H1 (cell line): ENCODE results near the gene CCL17. TPM values are rescaled to one million over a fixed set of nuclear protein-coding genes. Genes with fewer than 3 reads are reported as not detected.

ENCODE experiments used
- CTCF ChIA-PET: fragments of 300-600 bp; sonication (Branson Sonifier 250); formaldehyde crosslinking; loops from one replicate; lab custom pipeline; 2021; ENCODE audit not compliant: partially characterized antibody; lab: Charles Lee
- POLR2A ChIA-PET: fragments of 300-600 bp; sonication (Branson Sonifier 250); formaldehyde crosslinking; loops from one replicate; lab custom pipeline; 2021; ENCODE audit warnings: inconsistent platforms; ENCODE audit not compliant: partially characterized antibody; lab: Charles Lee
- DNase-seq, 2 experiments: peaks; one replicate each; pipeline versions ENCODE4 v3.0.0 to v3.0.0-alpha.2; 2010 to 2022; ENCODE audit warnings: low spot score in 2 of 2, low read depth in 1 of 2, mixed read lengths in 1 of 2
- FAIRE-seq: peaks from 2 replicates; lab custom pipeline; 2011; peaks lifted over from hg19 to GRCh38; lab: Jason Lieb, UNC
- H2AFZ ChIP-seq: 2 replicates; pipeline ENCODE4 v1.8.1; 2012; ENCODE audit warnings: low read length, inconsistent platforms
- H2AK5ac ChIP-seq: 2 replicates; pipeline ENCODE4 v1.6.1; 2013; ENCODE audit warnings: low read depth, low read length
- H2BK120ac ChIP-seq: replicated peaks from 2 replicates; pipeline ENCODE3; 2013; ENCODE audit warnings: low read depth, low read length, inconsistent platforms
- H2BK12ac ChIP-seq: 2 replicates; pipeline ENCODE4 v1.6.1; 2013; ENCODE audit warnings: low read depth, low read length
- H2BK15ac ChIP-seq: 2 replicates; pipeline ENCODE4 v1.6.1; 2013; ENCODE audit warnings: low read length
- H2BK20ac ChIP-seq: 2 replicates; pipeline ENCODE4 v1.6.1; 2013; ENCODE audit warnings: low read length
- H2BK5ac ChIP-seq: 2 replicates; pipeline ENCODE4 v1.6.1; 2013; ENCODE audit warnings: low read depth, low read length
- H3K14ac ChIP-seq: 2 replicates; pipeline ENCODE4 v1.6.1; 2013; ENCODE audit warnings: inconsistent platforms; ENCODE audit not compliant: insufficient read length
- H3K18ac ChIP-seq: 2 replicates; pipeline ENCODE4 v1.6.1; 2013; ENCODE audit warnings: low read length; ENCODE audit errors: extremely low read depth
- H3K23ac ChIP-seq: 2 replicates; pipeline ENCODE4 v1.6.1; 2013; ENCODE audit warnings: inconsistent platforms; ENCODE audit not compliant: insufficient read length
- H3K23me2 ChIP-seq: 2 replicates; pipeline ENCODE4 v1.6.1; 2013; ENCODE audit warnings: low read depth, low read length
- H3K27ac ChIP-seq: 2 replicates; pipeline ENCODE4 v1.6.1; 2011; ENCODE audit warnings: low read depth, low read length, inconsistent platforms
- H3K27me3 ChIP-seq, 4 experiments: replicated peaks in 1 of 4; 1 replicate in 1 of 4; 2 replicates in 3 of 4; pipeline versions ENCODE4 v1.6.1 to v1.8.1; 2011 to 2013; ENCODE audit warnings: low read length in 3 of 4, mild to moderate bottlenecking in 3 of 4, inconsistent platforms in 2 of 4, mixed read lengths in 2 of 4, moderate library complexity in 1 of 4; ENCODE audit not compliant: control insufficient read depth in 3 of 4, insufficient read depth in 3 of 4; ENCODE audit errors: extremely low read depth in 1 of 4
- H3K36me3 ChIP-seq, 4 experiments: 2 replicates each; pipeline versions ENCODE4 v1.6.1 to v1.8.1; 2011 to 2013; ENCODE audit warnings: mild to moderate bottlenecking in 4 of 4, low read length in 3 of 4, moderate library complexity in 2 of 4, control low read depth in 1 of 4, inconsistent platforms in 1 of 4; ENCODE audit not compliant: insufficient read depth in 4 of 4, control insufficient read depth in 2 of 4
- H3K4ac ChIP-seq: replicated peaks from 2 replicates; pipeline ENCODE3; 2013; ENCODE audit warnings: low read length, low read depth, mixed read lengths, inconsistent platforms; ENCODE audit not compliant: insufficient read length
- H3K4me1 ChIP-seq, 4 experiments: replicated peaks in 1 of 4; 1 replicate in 1 of 4; 2 replicates in 3 of 4; pipeline versions ENCODE4 v1.6.1 to v1.8.1; 2011 to 2013; ENCODE audit warnings: low read length in 3 of 4, inconsistent platforms in 2 of 4, mixed read lengths in 1 of 4; ENCODE audit not compliant: insufficient read depth in 4 of 4, control insufficient read depth in 3 of 4
- H3K4me2 ChIP-seq, 2 experiments: 2 replicates each; pipeline versions ENCODE4 v1.6.1 to v1.8.1; 2011 to 2013; ENCODE audit warnings: low read depth in 2 of 2, low read length in 2 of 2, control low read depth in 1 of 2, inconsistent platforms in 1 of 2, mild to moderate bottlenecking in 1 of 2; ENCODE audit not compliant: insufficient read depth in 1 of 2
- H3K4me3 ChIP-seq, 4 experiments: fragments of 200-600, 300-600 bp in 1 of 4; sonication (generic), shearing (Covaris generic), sonication (Bioruptor Twin) in 1 of 4; 2 replicates each; pipeline versions ENCODE4 v1.5.1 to v1.8.1; 2011 to 2016; ENCODE audit warnings: low read length in 4 of 4, low read depth in 3 of 4, control low read depth in 2 of 4, inconsistent platforms in 2 of 4, mild to moderate bottlenecking in 2 of 4, mixed read lengths in 1 of 4, moderate library complexity in 1 of 4; ENCODE audit not compliant: insufficient read depth in 2 of 4; ENCODE audit errors: extremely low read depth in 1 of 4
- H3K56ac ChIP-seq: replicated peaks from 2 replicates; pipeline ENCODE3; 2013; ENCODE audit warnings: low read depth, mild to moderate bottlenecking, mixed read lengths, low read length, inconsistent platforms; ENCODE audit not compliant: insufficient read length
- H3K79me1 ChIP-seq: 2 replicates; pipeline ENCODE4 v1.6.1; 2013; ENCODE audit warnings: low read depth, low read length, control low read depth
- H3K79me2 ChIP-seq, 2 experiments: 2 replicates each; pipeline versions ENCODE4 v1.6.1 to v1.8.1; 2012 to 2013; ENCODE audit warnings: low read length in 2 of 2, mild to moderate bottlenecking in 2 of 2, inconsistent platforms in 1 of 2; ENCODE audit not compliant: insufficient read depth in 2 of 2, control insufficient read depth in 1 of 2
- H3K9ac ChIP-seq, 4 experiments: replicated peaks in 1 of 4; 1 replicate in 1 of 4; 2 replicates in 3 of 4; pipeline versions ENCODE4 v1.6.1 to v1.8.1; 2011 to 2013; ENCODE audit warnings: low read depth in 3 of 4, low read length in 3 of 4, control low read depth in 2 of 4, mild to moderate bottlenecking in 2 of 4, moderate library complexity in 2 of 4, inconsistent platforms in 1 of 4; ENCODE audit errors: extremely low read depth in 1 of 4
- H3K9me3 ChIP-seq, 2 experiments: 2 replicates each; pipeline versions ENCODE4 v1.6.1 to v1.8.1; 2012 to 2013; ENCODE audit warnings: mild to moderate bottlenecking in 2 of 2, moderate library complexity in 2 of 2, control low read depth in 1 of 2, inconsistent platforms in 1 of 2, low read depth in 1 of 2, low read length in 1 of 2, mixed read lengths in 1 of 2; ENCODE audit not compliant: insufficient read depth in 2 of 2
- H4K20me1 ChIP-seq, 2 experiments: replicated peaks in 1 of 2; 2 replicates each; pipeline versions ENCODE3 to v1.8.1; 2011 to 2013; ENCODE audit warnings: inconsistent platforms in 2 of 2, low read length in 2 of 2, mild to moderate bottlenecking in 1 of 2; ENCODE audit not compliant: insufficient read depth in 2 of 2, control insufficient read depth in 1 of 2
- H4K5ac ChIP-seq: 2 replicates; pipeline ENCODE4 v1.6.1; 2013; ENCODE audit warnings: low read length, low read depth, mixed read lengths, inconsistent platforms; ENCODE audit not compliant: insufficient read length
- H4K8ac ChIP-seq: 2 replicates; pipeline ENCODE4 v1.8.0; 2013; ENCODE audit warnings: mild to moderate bottlenecking, moderate library complexity, low read length, inconsistent platforms; ENCODE audit not compliant: insufficient read depth; ENCODE audit errors: extremely low read depth
- H4K91ac ChIP-seq: replicated peaks from 2 replicates; pipeline ENCODE3; 2013; ENCODE audit warnings: low read length, mixed read lengths, inconsistent platforms; ENCODE audit not compliant: insufficient read length
- ASH2L ChIP-seq: fragments of 200-600, 300-600 bp; sonication (generic); IDR thresholded peaks from one replicate; pipeline ENCODE4 v1.7.1; 2017; ENCODE audit warnings: low read length
- CBX5 ChIP-seq: fragments of 300-800, 300-1000 bp; sonication (generic); IDR thresholded peaks from 2 replicates; pipeline ENCODE4 v1.7.1; 2016; ENCODE audit warnings: antibody characterized with exemption, low read length, low read depth
- CHD2 ChIP-seq: IDR thresholded peaks from 2 replicates; pipeline ENCODE4 v1.6.1; 2012; ENCODE audit warnings: low read length, improper control_type of control experiment
- EP300 ChIP-seq, 2 experiments: IDR thresholded peaks; 1 replicate in 1 of 2; 2 replicates in 1 of 2; pipeline ENCODE4 v1.6.1; 2011 to 2012; ENCODE audit warnings: low read depth in 2 of 2, low read length in 2 of 2, mild to moderate bottlenecking in 2 of 2, borderline replicate concordance in 1 of 2, inconsistent platforms in 1 of 2, moderate library complexity in 1 of 2
- NANOG ChIP-seq: IDR thresholded peaks from 2 replicates; pipeline ENCODE4 v1.6.1; 2011; ENCODE audit warnings: low read length, low read depth, mild to moderate bottlenecking, inconsistent platforms; ENCODE audit not compliant: insufficient read depth, poor library complexity, severe bottlenecking
- PHF8 ChIP-seq: fragments of 200-600 bp; sonication (generic); conservative IDR thresholded peaks from 2 replicates; pipeline ENCODE4 v1.7.1; 2012; ENCODE audit warnings: low read depth, mild to moderate bottlenecking, inconsistent platforms, low read length, moderate library complexity
- POLR2A ChIP-seq, 2 experiments: IDR thresholded peaks; 1 replicate in 1 of 2; 2 replicates in 1 of 2; pipeline ENCODE4 v1.6.1; 2011; ENCODE audit warnings: low read depth in 2 of 2, low read length in 2 of 2, mild to moderate bottlenecking in 2 of 2; ENCODE audit errors: control extremely low read depth in 1 of 2
- RBBP5 ChIP-seq: IDR thresholded peaks from 2 replicates; pipeline ENCODE4 v1.7.1; 2012; ENCODE audit warnings: low read depth, mild to moderate bottlenecking, inconsistent platforms, low read length, moderate library complexity, borderline replicate concordance
- RXRA ChIP-seq: IDR thresholded peaks from 2 replicates; pipeline ENCODE4 v1.6.1; 2011; ENCODE audit warnings: low read depth, mild to moderate bottlenecking, low read length, moderate library complexity; ENCODE audit not compliant: insufficient read depth
- SIX5 ChIP-seq: IDR thresholded peaks from 2 replicates; pipeline ENCODE4 v1.6.1; 2011; ENCODE audit warnings: mild to moderate bottlenecking, low read depth, low read length
- SP4 ChIP-seq: IDR thresholded peaks from 2 replicates; pipeline ENCODE4 v1.6.1; 2012; ENCODE audit warnings: low read length, inconsistent platforms
- YY1 ChIP-seq: IDR thresholded peaks from 2 replicates; pipeline ENCODE4 v1.6.1; 2011; ENCODE audit warnings: low read depth, mild to moderate bottlenecking, low read length
- WGBS, 2 experiments: shearing (Covaris generic) in 1 of 2; methylation state at CpG; one replicate each; pipeline versions ENCODE4 v1.1.6 to v1.1.7; 2013 to 2015; ENCODE audit warnings: low lambda C conversion rate in 2 of 2, mixed read lengths in 2 of 2, inconsistent platforms in 1 of 2, low coverage in 1 of 2, missing lambda C conversion rate in 1 of 2; ENCODE audit not compliant: insufficient replicate concordance in 2 of 2, insufficient coverage in 1 of 2, insufficient read length in 1 of 2; ENCODE audit errors: extremely low coverage in 1 of 2, missing lambda C conversion rate in 1 of 2; 5-methylcytosine and 5-hydroxymethylcytosine counted together
- polyA plus RNA-seq, 7 experiments: library from polyadenylated mRNA; depleted of rRNA in 3 of 7; stranded (reverse) in 5 of 7; unstranded in 2 of 7; fragments of >200 nt in 5 of 7; fragments of 200-250 nt in 2 of 7; gene quantifications; 1 replicate in 5 of 7; 2 replicates in 1 of 7; 4 replicates in 1 of 7; pipeline versions ENCODE4 v1.2.1 to v1.2.3, GENCODE V29; 2011 to 2013; ENCODE audit warnings: missing spikeins in 2 of 7, mixed read lengths in 2 of 7
- total RNA-seq: library from RNA; stranded (reverse); fragmentation: NEBNext Ultra II Directional; extraction: Animal tissue kit (Norgen Biotek cat#: 25700); gene quantifications from 2 replicates; pipeline ENCODE4 v1.2.1, GENCODE V29; 2021
- TF ChIP-seq, protein P1 (sequence below): IDR thresholded peaks from 2 replicates; pipeline ENCODE4 v1.6.1; 2012; ENCODE audit warnings: low read length, inconsistent platforms

CCL17 gene
- total and polyA plus RNA-seq, 2 of the 8 experiments (the other 6 are each of a cell fraction or from before 2014, with no cell fraction given): not detected

DNA sequence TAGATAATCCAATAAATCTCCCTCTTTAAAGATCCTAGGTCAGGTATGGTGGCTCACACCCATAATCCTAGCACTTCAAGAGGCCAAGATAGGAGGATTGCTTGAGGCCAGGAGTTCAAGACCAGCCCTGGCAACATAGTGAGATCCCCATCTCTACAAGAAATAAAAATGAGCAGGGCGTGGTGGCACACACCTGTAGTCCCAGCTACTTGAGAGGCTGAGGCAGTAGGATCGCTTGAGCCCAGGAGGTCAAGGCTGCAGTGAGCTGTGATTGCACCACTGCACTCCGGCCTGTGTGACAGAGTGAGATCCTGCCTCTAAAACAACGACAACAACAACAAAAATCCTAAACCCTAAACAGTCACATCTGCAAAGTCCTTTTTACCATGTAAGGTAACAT, 48.0 kb upstream of the CCL17 start:
- H3K4me1 ChIP-seq: peaks cover 0 to 2% (median 0%) of the 10 kb centered on the region in 4 experiments; a peak in 2 of 7 replicates
- no peak overlapping the region for H3K4me3 ChIP-seq
- no peak overlapping the region for H2AK5ac ChIP-seq
- H3K36me3 ChIP-seq: no peaks in the 10 kb centered on the region
- H4K20me1 ChIP-seq: no peaks in the 10 kb centered on the region
- no peak overlapping the region for H3K14ac ChIP-seq
- no peak overlapping the region for H3K4ac ChIP-seq
- H4K91ac ChIP-seq: no peak overlapping the region
- no peaks in the 10 kb centered on the region for H3K9me3 ChIP-seq
- H3K23me2 ChIP-seq: no peaks in the 10 kb centered on the region; the same call in 1 of the 2 replicates
- H2BK12ac ChIP-seq: no peak overlapping the region
- H2BK15ac ChIP-seq: no peak overlapping the region
- no peak for DNase-seq
- no peak overlapping the region for H3K9ac ChIP-seq
- no peak overlapping the region for H3K23ac ChIP-seq
- H2BK120ac ChIP-seq: no peak overlapping the region
- H3K79me1 ChIP-seq: no peaks in the 10 kb centered on the region
- ChIA-PET CTCF (interaction anchor here (1.1 kb wide), 1 partner anchor 60 kb away, joined by 5 read pairs; no protein-coding TSS in a partner anchor), POLR2A (no interaction called here)
- no peak for FAIRE-seq
- H3K27me3 ChIP-seq: no peaks in the 10 kb centered on the region
- no peak overlapping the region for H2BK5ac ChIP-seq
- WGBS, 2 experiments: 83% methylated on average over 4 of the region's 4 CpGs; no CpG with 5 or more reads in 1 of the 2 experiments
- H3K27ac ChIP-seq: no peak overlapping the region
- no peaks in the 10 kb centered on the region for H3K79me2 ChIP-seq
- no peak overlapping the region for H4K8ac ChIP-seq
- H2AFZ ChIP-seq: no peak overlapping the region
- H3K18ac ChIP-seq: no peak overlapping the region
- no peak overlapping the region for H3K4me2 ChIP-seq
- H2BK20ac ChIP-seq: no peak overlapping the region
- H4K5ac ChIP-seq: no peak overlapping the region
- H3K56ac ChIP-seq: no peak overlapping the region
- TF ChIP-seq CHD2: no peak
- TF ChIP-seq YY1: no peak
- no peak for TF ChIP-seq SIX5
- TF ChIP-seq EP300 (IDR thresholded peaks at IDR 0.05; ENCODE audit: borderline replicate concordance in 1 of 2, low read depth in 2 of 2, low read length in 2 of 2): no peak
- no peak for TF ChIP-seq PHF8
- no peak for TF ChIP-seq CBX5
- TF ChIP-seq RXRA: no peak
- no peak for TF ChIP-seq SP4
- no peak for TF ChIP-seq RBBP5
- TF ChIP-seq NANOG: no peak
- TF ChIP-seq, protein P1, sequence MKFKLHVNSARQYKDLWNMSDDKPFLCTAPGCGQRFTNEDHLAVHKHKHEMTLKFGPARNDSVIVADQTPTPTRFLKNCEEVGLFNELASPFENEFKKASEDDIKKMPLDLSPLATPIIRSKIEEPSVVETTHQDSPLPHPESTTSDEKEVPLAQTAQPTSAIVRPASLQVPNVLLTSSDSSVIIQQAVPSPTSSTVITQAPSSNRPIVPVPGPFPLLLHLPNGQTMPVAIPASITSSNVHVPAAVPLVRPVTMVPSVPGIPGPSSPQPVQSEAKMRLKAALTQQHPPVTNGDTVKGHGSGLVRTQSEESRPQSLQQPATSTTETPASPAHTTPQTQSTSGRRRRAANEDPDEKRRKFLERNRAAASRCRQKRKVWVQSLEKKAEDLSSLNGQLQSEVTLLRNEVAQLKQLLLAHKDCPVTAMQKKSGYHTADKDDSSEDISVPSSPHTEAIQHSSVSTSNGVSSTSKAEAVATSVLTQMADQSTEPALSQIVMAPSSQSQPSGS: no peak
- TF ChIP-seq POLR2A (IDR thresholded peaks at IDR 0.05; ENCODE audit: control extremely low read depth in 1 of 2, low read depth in 2 of 2, low read length in 2 of 2): no peak
- no peak for TF ChIP-seq ASH2L
